Epithelial cell of prostate (primary cell): Measurements from ENCODE around the gene CCAR1.
"Not testable (repeated sequence)": the region's sequence is repeated elsewhere in the genome, so short reads cannot be mapped to it uniquely, and the experiment has no call there.

ENCODE experiments used
- DNase-seq: peaks from one replicate; pipeline ENCODE4 v3.0.0-alpha.2; 2011; ENCODE audit warnings: low read depth, low spot score
- H3K27ac ChIP-seq: fragments of 450-650 bp; 2 replicates; pipeline ENCODE4 v1.5.1; 2017; ENCODE audit warnings: mild to moderate bottlenecking

Gene CCAR1

DNA sequence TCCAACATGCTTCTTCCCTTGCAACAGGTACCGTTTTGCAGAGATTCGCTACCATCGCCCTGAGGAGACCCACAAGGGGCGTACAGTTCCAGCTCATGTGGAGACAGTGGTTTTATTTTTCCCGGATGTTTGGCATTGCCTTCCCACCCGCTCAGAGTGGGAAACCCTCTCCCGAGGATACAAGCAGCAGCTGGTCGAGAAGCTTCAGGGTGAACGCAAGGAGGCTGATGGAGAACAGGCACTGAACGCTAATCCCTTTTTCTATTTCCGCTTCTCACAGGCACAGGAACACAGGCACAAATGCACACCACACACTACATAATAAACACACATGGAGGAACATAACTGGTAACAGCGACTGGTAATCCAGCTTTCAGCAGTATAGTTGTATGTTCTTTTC, 35.2 kb downstream of the CCAR1 start:
- DNase-seq, result no peak
- no peak overlapping the region for H3K27ac ChIP-seq

DNA sequence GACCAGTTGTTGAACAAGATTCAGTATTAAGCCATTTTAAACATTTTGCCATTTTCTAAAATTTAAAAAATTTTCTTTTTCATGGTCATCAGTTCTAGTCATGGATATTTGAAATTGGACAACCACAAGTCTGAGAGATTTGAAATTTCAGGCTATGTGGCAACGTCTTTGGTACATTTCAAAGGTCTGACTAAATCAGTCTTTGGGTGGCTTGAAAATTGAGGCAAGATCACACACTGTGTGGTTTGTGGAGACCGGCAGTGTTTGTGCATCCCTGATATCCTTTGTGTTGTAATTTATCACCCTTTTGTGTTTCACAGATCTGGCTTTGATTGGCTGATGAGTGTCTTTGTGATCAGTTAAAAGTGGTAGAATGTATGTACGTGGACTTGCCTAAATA, 35.7 kb downstream of the CCAR1 start:
- no peak overlapping the region for H3K27ac ChIP-seq
- no peak for DNase-seq

- H3K27ac ChIP-seq, result no peak overlapping the region
- no peak for DNase-seq
Measured at GRCh38 chr10:68759223-68759863, 38.3 kb downstream of the CCAR1 start.

DNA sequence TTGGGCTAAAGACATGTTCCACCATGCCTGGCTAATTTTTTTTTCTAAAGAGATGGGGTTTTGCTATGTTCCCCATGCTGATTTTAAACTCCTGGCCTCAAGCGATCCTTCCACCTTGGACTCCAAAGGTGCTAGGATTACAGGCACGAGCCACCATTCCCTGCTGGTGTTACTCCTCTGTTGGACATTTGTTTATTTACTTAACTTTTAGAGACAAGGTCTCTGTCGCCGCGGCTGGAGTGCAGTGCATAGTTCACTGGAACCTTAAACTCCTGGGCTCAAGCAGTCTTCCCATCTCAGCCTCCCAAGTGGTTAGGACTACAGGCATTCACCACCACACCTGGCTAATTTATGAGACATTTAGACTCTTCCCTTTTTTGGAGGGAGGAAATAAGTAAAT, 38.9 kb downstream of the CCAR1 start:
- H3K27ac ChIP-seq, result no peak overlapping the region
- no peak for DNase-seq

GRCh38 chr10:68767407-68767806, 46.4 kb downstream of the CCAR1 start:
- not testable (repeated sequence) for DNase-seq, H3K27ac ChIP-seq

DNA sequence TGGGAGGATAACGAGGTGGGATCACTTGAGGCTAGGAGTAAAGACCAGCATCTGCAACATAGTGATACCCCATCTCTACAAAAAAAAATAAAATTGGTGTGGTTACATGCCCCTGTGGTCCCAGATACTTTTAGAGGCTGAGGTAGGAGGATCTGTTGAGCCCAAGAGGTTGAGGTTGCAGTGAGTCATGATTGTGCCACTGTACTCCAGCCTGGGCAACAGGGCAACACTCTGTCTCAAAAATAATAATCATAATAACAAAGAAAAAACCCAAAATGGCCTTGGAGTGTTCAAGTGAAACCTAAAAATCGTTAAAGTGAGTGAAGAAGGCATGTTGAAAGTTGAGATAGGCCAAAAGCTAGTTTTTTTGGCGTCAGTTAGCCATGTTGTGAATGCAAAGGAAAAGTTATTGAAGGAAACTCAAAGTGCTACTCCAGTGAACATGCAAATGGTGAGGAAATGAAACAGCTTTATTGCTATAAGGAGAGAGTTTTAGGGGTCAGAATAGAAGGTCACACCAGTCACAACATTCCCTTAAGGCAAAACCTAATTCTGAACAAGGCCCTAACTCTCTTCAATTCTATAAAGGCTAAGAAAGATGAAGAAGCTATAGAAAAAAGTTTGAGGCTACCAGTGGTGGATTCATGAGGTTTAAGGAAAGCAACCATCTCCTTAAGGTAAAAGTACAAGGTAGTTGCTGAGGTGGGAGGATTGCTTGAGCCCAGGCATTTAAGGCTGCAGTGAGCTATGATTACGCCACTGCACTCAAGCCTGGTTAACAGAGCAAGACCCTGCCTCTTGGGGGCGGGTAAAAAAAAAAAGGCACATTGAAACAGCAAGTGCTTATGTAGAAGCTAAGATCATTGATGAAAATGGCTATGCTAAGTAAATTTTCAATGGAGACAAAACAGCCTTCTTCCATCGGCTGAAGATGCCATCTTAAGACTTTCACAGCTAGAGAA, 60.9 kb downstream of the CCAR1 start:
- no peak for DNase-seq
- H3K27ac ChIP-seq, result no peak overlapping the region

GRCh38 chr10:68784476-68784875, 63.4 kb downstream of the CCAR1 start:
- H3K27ac ChIP-seq, result no peak overlapping the region
- DNase-seq, result no peak

DNA sequence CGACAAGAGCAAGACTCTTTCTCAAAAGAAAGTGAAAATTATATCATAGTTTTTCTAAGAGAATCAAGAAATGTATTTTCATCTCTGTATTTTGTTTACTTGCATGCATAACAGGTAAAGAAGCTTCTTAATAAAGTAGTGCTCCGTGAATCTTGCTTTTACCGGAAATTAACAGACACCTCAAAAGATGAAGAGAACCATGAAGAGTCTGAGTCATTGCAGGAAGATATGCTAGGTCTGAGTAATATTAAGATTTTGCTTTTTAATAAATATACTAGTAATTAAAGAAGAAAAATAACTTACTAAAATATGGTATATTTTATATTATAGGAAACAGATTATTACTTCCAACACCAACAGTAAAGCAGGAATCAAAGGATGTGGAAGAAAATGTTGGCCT, 66.8 kb downstream of the CCAR1 start:
- no peak for DNase-seq
- H3K27ac ChIP-seq, result no peak overlapping the region

DNA sequence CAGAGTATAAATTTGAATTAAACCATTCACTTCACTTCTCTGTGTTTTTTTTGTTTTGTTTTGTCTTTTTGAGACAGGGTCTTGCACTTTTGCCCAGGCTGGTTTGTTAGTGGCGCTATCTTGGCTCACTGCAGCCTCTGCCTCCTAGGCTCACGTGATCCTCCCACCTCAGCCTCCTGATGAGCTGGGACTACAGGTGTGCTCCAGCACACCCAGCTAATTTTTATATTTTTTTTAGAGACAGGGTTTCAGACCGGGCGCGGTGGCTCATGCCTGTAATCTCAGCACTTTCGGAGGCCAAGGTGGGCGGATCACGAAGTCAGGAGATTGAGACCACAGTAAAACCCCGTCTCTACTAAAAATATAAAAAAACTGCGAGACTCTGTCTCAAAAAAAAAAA, 69.4 kb downstream of the CCAR1 start:
- no peak overlapping the region for H3K27ac ChIP-seq
- no peak for DNase-seq

GRCh38 chr10:68792115-68792514, 71.1 kb downstream of the CCAR1 start:
- DNase-seq, result no peak
- no peak overlapping the region for H3K27ac ChIP-seq

DNA sequence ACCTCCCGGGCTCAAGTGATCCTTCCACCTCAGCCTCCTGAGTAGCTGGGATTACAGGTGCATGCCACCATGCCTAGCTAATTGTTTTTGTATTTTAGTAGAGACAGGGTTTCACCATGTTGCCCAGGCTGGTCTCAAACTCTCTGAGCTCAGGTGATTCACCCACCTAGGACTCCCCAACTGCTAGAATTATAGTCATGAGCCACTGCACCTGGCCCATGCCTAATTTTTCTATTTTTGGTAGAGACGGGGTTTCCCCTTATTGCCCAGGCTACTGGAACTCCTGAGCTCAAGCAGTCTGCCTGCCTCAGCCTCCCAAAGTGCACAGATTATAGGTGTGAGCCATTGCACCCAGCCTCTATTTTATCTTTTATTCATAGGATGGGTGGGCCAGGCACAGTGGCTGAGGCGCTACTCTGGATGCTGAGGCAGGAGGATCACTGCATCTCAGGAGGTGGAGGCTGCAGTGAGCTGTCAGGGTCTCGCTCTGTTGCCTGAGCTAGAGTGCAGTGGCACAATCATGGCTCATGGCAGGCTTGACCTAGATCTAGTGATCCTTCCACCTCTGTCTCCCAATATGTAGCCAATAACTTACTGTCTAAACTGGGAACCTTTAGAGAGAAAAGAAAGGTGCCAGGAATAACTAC, 75.0 kb downstream of the CCAR1 start:
- peak overlapping the region; percentile 42 for H3K27ac ChIP-seq

GRCh38 chr10:68796605-68797004, 75.6 kb downstream of the CCAR1 start:
- H3K27ac ChIP-seq, result peak overlapping the region; percentile 42
- peak; percentile 87 for DNase-seq

More for the DNA sequence above, 75.0 kb downstream of the CCAR1 start:
- DNase-seq, result no peak

DNA sequence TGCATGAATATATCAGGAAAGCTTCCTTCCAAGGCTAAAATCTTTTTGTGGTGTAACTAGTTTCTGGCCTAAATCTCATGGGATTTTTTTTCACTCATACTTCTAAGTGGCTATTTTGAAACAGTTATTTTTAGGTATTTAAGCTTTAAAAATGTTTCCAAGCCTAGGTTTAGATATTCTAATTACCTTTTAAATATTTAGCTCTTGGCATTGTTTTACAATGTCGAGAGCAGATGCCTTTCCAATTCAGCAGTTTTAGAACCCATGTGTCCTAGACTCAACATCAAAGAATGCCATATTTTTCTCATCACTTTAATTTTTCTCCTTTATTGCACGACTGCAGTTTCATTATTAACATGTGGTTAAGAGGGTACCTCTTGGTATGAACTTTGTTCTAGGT, 79.2 kb downstream of the CCAR1 start:
- DNase-seq, result no peak
- H3K27ac ChIP-seq, result no peak overlapping the region

GRCh38 chr10:68804692-68805091, 83.7 kb downstream of the CCAR1 start:
- DNase-seq, result no peak
- H3K27ac ChIP-seq, result no peak overlapping the region

- H3K27ac ChIP-seq, DNase-seq: not testable (repeated sequence)
Measured at GRCh38 chr10:68810830-68811229, 89.8 kb downstream of the CCAR1 start.

DNA sequence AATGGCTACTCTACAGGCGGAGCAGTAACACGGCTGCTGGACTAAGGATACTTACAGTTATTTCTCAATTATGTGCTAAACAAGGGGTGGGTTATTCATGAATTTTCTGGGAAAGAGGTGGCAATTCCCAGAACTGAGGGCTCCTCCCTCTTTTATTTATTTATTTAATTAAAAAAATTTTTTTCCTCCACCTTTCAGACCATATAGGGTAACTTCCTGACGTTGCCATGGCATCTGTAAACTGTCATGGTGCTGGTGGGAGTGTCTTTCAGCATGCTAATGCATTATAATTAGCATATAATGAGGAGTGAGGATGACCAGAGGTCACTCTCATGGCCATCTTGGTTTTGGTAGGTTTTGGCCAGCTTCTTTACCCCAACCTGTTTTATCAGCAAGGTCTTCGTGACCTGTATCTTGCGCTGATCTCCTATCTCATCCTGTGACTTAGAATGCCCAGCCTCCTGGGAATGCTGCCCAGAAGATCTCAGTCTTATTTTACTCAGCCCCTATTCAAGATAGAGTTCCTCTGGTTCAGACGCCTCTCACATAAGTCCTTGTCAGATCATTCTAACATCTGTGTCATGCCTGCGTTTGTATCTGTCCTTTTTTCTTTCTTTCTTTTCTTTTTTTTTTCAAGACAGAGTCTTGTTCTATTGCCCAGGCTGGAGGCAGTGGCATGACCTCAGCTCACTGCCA, 90.4 kb downstream of the CCAR1 start:
- DNase-seq, result no peak
- no peak overlapping the region for H3K27ac ChIP-seq

- no peak for DNase-seq
- H3K27ac ChIP-seq, result no peak overlapping the region
Measured at GRCh38 chr10:68812420-68812819, 91.4 kb downstream of the CCAR1 start.

GRCh38 chr10:68813559-68813958, 92.5 kb downstream of the CCAR1 start:
- H3K27ac ChIP-seq, result no peak overlapping the region
- DNase-seq, result no peak

GRCh38 chr10:68816796-68817412, 95.9 kb downstream of the CCAR1 start:
- peak overlapping the region; percentile 18 for H3K27ac ChIP-seq
- peak; percentile 29 for DNase-seq

- not testable (repeated sequence) for DNase-seq, H3K27ac ChIP-seq
Measured at GRCh38 chr10:68820359-68820758, 99.3 kb downstream of the CCAR1 start.
